MCF 10A (cell line): ENCODE data around the gene PNPLA7. TPM values are rescaled to one million over a fixed set of nuclear protein-coding genes. Genes with fewer than 3 reads are reported as not detected.

ENCODE experiments used
- BruUV-seq: library from RNA; stranded (reverse); fragments of 400-500 nt; replicated peaks from 2 replicates; lab custom pipeline; 2021; lab: Mats Ljungman, UMichigan
- CTCF ChIA-PET: fragments of 300-600 bp; sonication (Branson Sonifier 250); formaldehyde crosslinking; extraction: SDS; loops from one replicate; lab custom pipeline; 2021; ENCODE audit warnings: antibody characterized with exemption, inconsistent platforms; lab: Yijun Ruan, JAX
- POLR2A ChIA-PET: fragments of 300-600, 350-650 bp; sonication (Branson Sonifier 250); formaldehyde crosslinking; extraction: SDS; loops from one replicate; lab custom pipeline; 2020; ENCODE audit warnings: antibody characterized with exemption, inconsistent platforms; lab: Yijun Ruan, JAX
- DNase-seq: peaks from one replicate; pipeline ENCODE4 v3.0.0-alpha.2; 2018; ENCODE audit not compliant: unreplicated experiment
- H3K27ac Mint-ChIP-seq: one replicate; pipeline ENCODE4 v1.8.0; 2022; ENCODE audit warnings: mild to moderate bottlenecking, low read depth, mixed read lengths; ENCODE audit not compliant: unreplicated experiment
- H3K27me3 Mint-ChIP-seq: one replicate; pipeline ENCODE4 v1.8.0; 2022; ENCODE audit warnings: mixed read lengths; ENCODE audit not compliant: insufficient read depth, unreplicated experiment
- H3K36me3 Mint-ChIP-seq: one replicate; pipeline ENCODE4 v1.8.0; 2022; ENCODE audit warnings: mild to moderate bottlenecking, moderate library complexity, mixed read lengths; ENCODE audit not compliant: insufficient read depth, unreplicated experiment
- H3K4me1 Mint-ChIP-seq: one replicate; pipeline ENCODE4 v1.8.0; 2022; ENCODE audit warnings: mixed read lengths; ENCODE audit not compliant: insufficient read depth, unreplicated experiment
- H3K4me3 Mint-ChIP-seq: one replicate; pipeline ENCODE4 v1.8.0; 2022; ENCODE audit warnings: mild to moderate bottlenecking, moderate library complexity, mixed read lengths; ENCODE audit not compliant: unreplicated experiment
- H3K9me3 Mint-ChIP-seq: one replicate; pipeline ENCODE4 v1.8.0; 2022; ENCODE audit warnings: mixed read lengths; ENCODE audit not compliant: unreplicated experiment
- CTCF ChIP-seq: fragments of 200-600 bp; IDR thresholded peaks from one replicate; pipeline ENCODE4 v1.8.0; 2022; ENCODE audit warnings: antibody characterized with exemption, mild to moderate bottlenecking; ENCODE audit not compliant: unreplicated experiment
- intact Hi-C: fragments of 100-400 bp; cut with micrococcal nuclease; formaldehyde crosslinking; loops from 2 replicates; pipeline ENCODE4 v1.14.1; 2022
- total RNA-seq: library from RNA; stranded (reverse); gene quantifications from 2 replicates; pipeline ENCODE4 v1.2.3, GENCODE V29; 2022

PNPLA7 gene
- total RNA-seq, 1 experiment from 2014 or later = 0.86 TPM

GRCh38 chr9:137486545-137487453 is 63.4 kb downstream of the PNPLA7 start:
- Mint-ChIP-seq H3K4me3 (no peak overlapping the region), H3K36me3 (no peaks in the 10 kb centered on the region), H3K27ac (no peak overlapping the region), H3K27me3 (no peaks in the 10 kb centered on the region), H3K9me3 (no peaks in the 10 kb centered on the region), H3K4me1 (peaks cover 7% of the 10 kb centered on the region)
- intact Hi-C loops = no loop called here
- no peak for DNase-seq
- BruUV-seq = no TSS peak
- ChIA-PET CTCF (interaction anchor here (0.7 kb wide), 1 partner anchor 167 kb away, joined by 3 read pairs; no protein-coding TSS in a partner anchor), POLR2A (interaction anchor here (0.6 to 0.7 kb wide), 2 partner anchors 38 to 176 kb away, joined by 3 read pairs; no protein-coding TSS in a partner anchor)
- no peak for TF ChIP-seq CTCF

GRCh38 chr9:137486141-137486490 is 64.1 kb downstream of the PNPLA7 start:
- H3K36me3 Mint-ChIP-seq = no peaks in the 10 kb centered on the region
- BruUV-seq = no TSS peak

GRCh38 chr9:137485343-137486140 is 64.7 kb downstream of the PNPLA7 start:
- Mint-ChIP-seq H3K36me3 (no peaks in the 10 kb centered on the region), H3K27me3 (no peaks in the 10 kb centered on the region), H3K9me3 (no peaks in the 10 kb centered on the region), H3K4me1 (peaks cover 8% of the 10 kb centered on the region), H3K27ac (no peak overlapping the region), H3K4me3 (no peak overlapping the region)
- CTCF ChIA-PET = no interaction called here
- no TSS peak for BruUV-seq
- intact Hi-C loops = no loop called here
- DNase-seq = no peak
- TF ChIP-seq CTCF = no peak
- POLR2A ChIA-PET = interaction anchor here (0.6 kb wide), 1 partner anchor 1454 kb away, joined by 3 read pairs; no protein-coding TSS in a partner anchor

More at GRCh38 chr9:137486141-137486490, 64.1 kb downstream of the PNPLA7 start:
- no peak for TF ChIP-seq CTCF
- ChIA-PET CTCF (no interaction called here), POLR2A (interaction anchor here (0.6 kb wide), 1 partner anchor 176 kb away, joined by 3 read pairs; no protein-coding TSS in a partner anchor)
- intact Hi-C loops = no loop called here
- Mint-ChIP-seq H3K9me3 (no peaks in the 10 kb centered on the region), H3K4me3 (no peak overlapping the region), H3K4me1 (peaks cover 8% of the 10 kb centered on the region), H3K27me3 (no peaks in the 10 kb centered on the region), H3K27ac (no peak overlapping the region)
- DNase-seq = no peak
